Measurements from ENCODE around the gene WSCD1.

The WSCD1 gene

GRCh38 chr17:6095501-6095900 lies 25.3 kb downstream of the WSCD1 start:
- no peaks in the 10 kb centered on the region for H3K4me1 ChIP-seq (ENCODE audit: insufficient read depth, low read length, severe bottlenecking)
- no peaks in the 10 kb centered on the region for H3K79me2 ChIP-seq (ENCODE audit: insufficient read depth, low read length)
- no peaks in the 10 kb centered on the region for H3K9me2 ChIP-seq (ENCODE audit: low read depth, low read length)
- no peak overlapping the region for H3K4me3 ChIP-seq (ENCODE audit: low read depth, low read length, poor library complexity, severe bottlenecking)
- no peaks in the 10 kb centered on the region for H4K20me1 ChIP-seq (ENCODE audit: insufficient read depth, low read length)
- no peak overlapping the region for H3K27ac ChIP-seq (ENCODE audit: low read depth, low read length, poor library complexity, severe bottlenecking)
- H3F3A ChIP-seq (ENCODE audit: insufficient read depth, low read length), result no peaks in the 10 kb centered on the region
- no peaks in the 10 kb centered on the region for H3K9me3 ChIP-seq (ENCODE audit: low read length)
- no peaks in the 10 kb centered on the region for H3K27me3 ChIP-seq (ENCODE audit: insufficient read depth, low read length)
- no peak overlapping the region for H3K9ac ChIP-seq (ENCODE audit: low read length)
- H2AFZ ChIP-seq (ENCODE audit: low read length), result no peak overlapping the region
- TF ChIP-seq EZH2 (IDR thresholded peaks at IDR 0.05; ENCODE audit: borderline replicate concordance, low read length) (no peak), CTCF (IDR thresholded peaks at IDR 0.05; ENCODE audit: low read length) (no peak)
- no peaks in the 10 kb centered on the region for H3K36me3 ChIP-seq (ENCODE audit: insufficient read depth, low read length)
- no peak overlapping the region for H3K4me2 ChIP-seq (ENCODE audit: low read length)

DNA sequence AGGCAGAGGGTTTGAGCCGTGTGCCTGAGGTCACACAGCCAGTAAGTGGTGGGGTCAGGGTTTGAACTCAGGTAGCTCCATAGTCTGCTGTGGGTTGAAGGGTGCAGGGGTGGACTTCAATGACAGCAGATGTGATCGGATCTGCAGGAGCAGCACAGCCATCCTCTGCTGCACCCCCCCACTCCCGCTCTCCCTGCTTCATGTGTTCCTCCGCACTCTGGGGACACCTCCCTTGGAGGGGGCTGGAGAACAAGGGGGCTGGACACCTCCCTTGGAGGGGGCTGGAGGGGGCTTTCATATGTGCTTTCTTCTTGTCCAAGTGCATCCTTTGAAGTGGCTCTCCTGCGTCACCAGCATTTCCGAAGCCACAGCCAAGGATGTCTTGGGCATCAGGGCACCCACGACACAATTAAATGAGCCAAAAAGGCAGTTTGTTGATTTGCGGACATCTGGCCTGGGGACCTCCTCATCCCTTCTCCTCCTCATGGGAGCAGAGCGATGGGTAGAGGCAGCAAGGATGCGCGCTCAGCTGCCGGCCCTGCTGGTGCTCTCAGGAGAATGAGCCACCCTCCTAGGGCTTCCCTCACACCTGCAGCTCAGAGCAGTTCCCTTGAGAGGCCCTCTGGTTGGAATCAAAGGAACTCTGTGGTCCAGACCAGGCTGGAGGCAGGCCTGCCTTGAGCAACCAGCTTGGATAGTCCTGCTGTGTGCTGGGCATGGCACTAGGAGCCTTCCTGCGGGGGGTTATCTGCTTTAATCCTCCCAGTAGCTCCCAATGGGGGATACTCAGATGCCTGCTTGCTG lies 26.2 kb downstream of the WSCD1 start:
- no peaks in the 10 kb centered on the region for H4K20me1 ChIP-seq (ENCODE audit: insufficient read depth, low read length)
- no peak overlapping the region for H3K4me2 ChIP-seq (ENCODE audit: low read length)
- TF ChIP-seq EZH2 (IDR thresholded peaks at IDR 0.05; ENCODE audit: borderline replicate concordance, low read length) (no peak), CTCF (IDR thresholded peaks at IDR 0.05; ENCODE audit: low read length) (no peak)
- no peaks in the 10 kb centered on the region for H3K36me3 ChIP-seq (ENCODE audit: insufficient read depth, low read length)
- no peaks in the 10 kb centered on the region for H3K9me3 ChIP-seq (ENCODE audit: low read length)
- no peak overlapping the region for H3K4me3 ChIP-seq (ENCODE audit: low read depth, low read length, poor library complexity, severe bottlenecking)
- no peak overlapping the region for H3K9ac ChIP-seq (ENCODE audit: low read length)
- no peaks in the 10 kb centered on the region for H3F3A ChIP-seq (ENCODE audit: insufficient read depth, low read length)
- no peaks in the 10 kb centered on the region for H3K27me3 ChIP-seq (ENCODE audit: insufficient read depth, low read length)
- H3K79me2 ChIP-seq (ENCODE audit: insufficient read depth, low read length), result no peaks in the 10 kb centered on the region
- no peak overlapping the region for H2AFZ ChIP-seq (ENCODE audit: low read length)
- H3K27ac ChIP-seq (ENCODE audit: low read depth, low read length, poor library complexity, severe bottlenecking), result no peak overlapping the region
- H3K4me1 ChIP-seq (ENCODE audit: insufficient read depth, low read length, severe bottlenecking), result no peaks in the 10 kb centered on the region
- H3K9me2 ChIP-seq (ENCODE audit: low read depth, low read length), result no peaks in the 10 kb centered on the region

GRCh38 chr17:6097005-6097279 lies 26.8 kb downstream of the WSCD1 start:
- no peaks in the 10 kb centered on the region for H3F3A ChIP-seq (ENCODE audit: insufficient read depth, low read length)
- H3K4me3 ChIP-seq (ENCODE audit: low read depth, low read length, poor library complexity, severe bottlenecking), result no peak overlapping the region
- no peak overlapping the region for H3K27ac ChIP-seq (ENCODE audit: low read depth, low read length, poor library complexity, severe bottlenecking)
- no peak overlapping the region for H2AFZ ChIP-seq (ENCODE audit: low read length)
- no peaks in the 10 kb centered on the region for H4K20me1 ChIP-seq (ENCODE audit: insufficient read depth, low read length)
- TF ChIP-seq EZH2 (IDR thresholded peaks at IDR 0.05; ENCODE audit: borderline replicate concordance, low read length) (no peak), CTCF (IDR thresholded peaks at IDR 0.05; ENCODE audit: low read length) (no peak)
- no peaks in the 10 kb centered on the region for H3K36me3 ChIP-seq (ENCODE audit: insufficient read depth, low read length)
- H3K9me2 ChIP-seq (ENCODE audit: low read depth, low read length), result no peaks in the 10 kb centered on the region
- H3K9ac ChIP-seq (ENCODE audit: low read length), result no peak overlapping the region
- H3K9me3 ChIP-seq (ENCODE audit: low read length), result no peaks in the 10 kb centered on the region
- H3K27me3 ChIP-seq (ENCODE audit: insufficient read depth, low read length), result no peaks in the 10 kb centered on the region
- no peaks in the 10 kb centered on the region for H3K4me1 ChIP-seq (ENCODE audit: insufficient read depth, low read length, severe bottlenecking)
- H3K4me2 ChIP-seq (ENCODE audit: low read length), result no peak overlapping the region
- no peaks in the 10 kb centered on the region for H3K79me2 ChIP-seq (ENCODE audit: insufficient read depth, low read length)

Data from OCI-LY1 (cell line).